OCI-LY7 (cell line): ENCODE results near the gene KDM6A. TPM values are rescaled to one million over a fixed set of nuclear protein-coding genes. Genes with fewer than 3 reads are reported as not detected.
"Not testable (repeated sequence)": the region's sequence is repeated elsewhere in the genome, so short reads cannot be mapped to it uniquely, and the experiment has no call there.

Experiments used
- BruUV-seq: library from RNA; stranded (reverse); fragments of 400-500 nt; replicated peaks from 2 replicates; lab custom pipeline; 2021; lab: Mats Ljungman, UMichigan
- CTCF ChIA-PET: fragments of 300-600 bp; sonication (Branson Sonifier 250); formaldehyde crosslinking; loops from one replicate; lab custom pipeline; 2022; ENCODE audit warnings: antibody characterized with exemption; ENCODE audit not compliant: unreplicated experiment; lab: Charles Lee
- POLR2A ChIA-PET: fragments of 300-600 bp; sonication (Branson Sonifier 250); formaldehyde crosslinking; loops from one replicate; lab custom pipeline; 2022; ENCODE audit warnings: antibody characterized with exemption; lab: Charles Lee
- DNase-seq: peaks from one replicate; pipeline ENCODE4 v3.0.0-alpha.2; 2015; ENCODE audit warnings: low spot score
- H2AFZ ChIP-seq: fragments of 200-600 bp; sonication (generic), shearing (Covaris generic); 2 replicates; pipeline ENCODE4 v1.6.1; 2014; ENCODE audit warnings: mild to moderate bottlenecking, antibody characterized with exemption, low read length, moderate library complexity
- H3K27ac ChIP-seq: fragments of 200-600 bp; sonication (generic); 2 replicates; pipeline ENCODE4 v1.5.1; 2014; ENCODE audit warnings: mixed run types, low read depth, mild to moderate bottlenecking, moderate library complexity, low read length, inconsistent platforms; ENCODE audit not compliant: poor library complexity, severe bottlenecking
- H3K36me3 ChIP-seq: fragments of 200-600 bp; sonication (generic); 2 replicates; pipeline ENCODE4 v1.6.1; 2014; ENCODE audit warnings: mild to moderate bottlenecking, antibody characterized with exemption, low read length, moderate library complexity, mixed read lengths; ENCODE audit not compliant: insufficient read depth
- H3K4me1 ChIP-seq: fragments of 200-600 bp; sonication (generic); 2 replicates; pipeline ENCODE4 v1.5.1; 2014; ENCODE audit warnings: mild to moderate bottlenecking, low read length; ENCODE audit not compliant: insufficient read depth, poor library complexity, severe bottlenecking
- H3K4me2 ChIP-seq: fragments of 200-600 bp; sonication (generic); 2 replicates; pipeline ENCODE4 v1.6.1; 2014; ENCODE audit warnings: mild to moderate bottlenecking, low read length
- H3K4me3 ChIP-seq: fragments of 200-600 bp; sonication (generic); 2 replicates; pipeline ENCODE4 v1.5.1; 2014; ENCODE audit warnings: mild to moderate bottlenecking, low read depth, low read length; ENCODE audit not compliant: poor library complexity, severe bottlenecking
- H3K79me2 ChIP-seq: fragments of 200-600 bp; sonication (generic); 2 replicates; pipeline ENCODE4 v1.6.1; 2016; ENCODE audit warnings: low read depth, mild to moderate bottlenecking, low read length, moderate library complexity, mixed read lengths; ENCODE audit not compliant: insufficient read depth
- H3K9me2 ChIP-seq: fragments of 200-600 bp; sonication (generic); 2 replicates; pipeline ENCODE4 v1.6.1; 2016; ENCODE audit warnings: mild to moderate bottlenecking, low read length, mixed read lengths; ENCODE audit not compliant: insufficient read depth
- H3K9me3 ChIP-seq: fragments of 200-600 bp; sonication (generic); 2 replicates; pipeline ENCODE4 v1.6.1; 2014; ENCODE audit warnings: mild to moderate bottlenecking, mixed run types, low read length, mixed read lengths
- H4K20me1 ChIP-seq: fragments of 200-600 bp; sonication (generic); 2 replicates; pipeline ENCODE4 v1.6.1; 2014; ENCODE audit warnings: mild to moderate bottlenecking, antibody characterized with exemption, low read length, moderate library complexity, mixed read lengths; ENCODE audit not compliant: insufficient read depth
- CTCF ChIP-seq: fragments of 200-600 bp; sonication (generic); conservative IDR thresholded peaks from 2 replicates; pipeline ENCODE4 v1.5.1; 2014; ENCODE audit warnings: mild to moderate bottlenecking, antibody characterized with exemption, low read length, moderate library complexity, mixed read lengths
- EZH2phosphoT487 ChIP-seq: fragments of 200-600 bp; sonication (generic); IDR thresholded peaks from 2 replicates; pipeline ENCODE4 v1.6.1; 2018; ENCODE audit warnings: low read depth, borderline replicate concordance, mild to moderate bottlenecking, mixed run types, antibody characterized with exemption, low read length, moderate library complexity, mixed read lengths
- intact Hi-C: fragments of 100-400 bp; cut with micrococcal nuclease; formaldehyde crosslinking; loops from one replicate; pipeline ENCODE4 v1.10.0; 2022; ENCODE audit not compliant: unreplicated experiment
- total RNA-seq, 2 experiments: library from RNA; depleted of rRNA in 1 of 2; stranded (reverse); fragments of >200 nt in 1 of 2; shearing (Covaris generic) in 1 of 2; gene quantifications; 2 replicates each; pipeline ENCODE4 v1.2.3, GENCODE V29; 2014 to 2022

Gene KDM6A
- total RNA-seq, 2 experiments from 2014 or later, result 20.5 to 23.4 TPM

GRCh38 chrX:44996277-44996676 lies 123.3 kb downstream of the KDM6A start:
- CTCF ChIA-PET, result no interaction called here

GRCh38 chrX:44997282-44997812 lies 124.4 kb downstream of the KDM6A start:
- Histone ChIP-seq H3K4me2 (no peak overlapping the region), H3K9me2 (no peaks in the 10 kb centered on the region), H3K9me3 (no peaks in the 10 kb centered on the region), H4K20me1 (no peaks in the 10 kb centered on the region), H2AFZ (no peak overlapping the region), H3K79me2 (no peaks in the 10 kb centered on the region), H3K4me1 (no peaks in the 10 kb centered on the region), H3K4me3 (no peak overlapping the region), H3K27ac (no peak overlapping the region), H3K36me3 (no peaks in the 10 kb centered on the region)
- POLR2A ChIA-PET, result interaction anchor here (0.7 kb wide), 1 partner anchor 108 kb away, joined by 4 read pairs; no protein-coding TSS in a partner anchor
- no peak for DNase-seq
- TF ChIP-seq EZH2phosphoT487 (no peak), CTCF (no peak)
- intact Hi-C loops, result no loop called here
- CTCF ChIA-PET, result no interaction called here
- no TSS peak for BruUV-seq

More at GRCh38 chrX:44996277-44996676, 123.3 kb downstream of the KDM6A start:
- H3K9me2 ChIP-seq, result no peaks in the 10 kb centered on the region
- no peaks in the 10 kb centered on the region for H4K20me1 ChIP-seq
- no TSS peak for BruUV-seq
- no peaks in the 10 kb centered on the region for H3K4me1 ChIP-seq
- TF ChIP-seq CTCF (no peak), EZH2phosphoT487 (no peak)
- no peak overlapping the region for H3K27ac ChIP-seq
- no peak overlapping the region for H3K4me3 ChIP-seq
- H2AFZ ChIP-seq, result no peak overlapping the region
- no peaks in the 10 kb centered on the region for H3K9me3 ChIP-seq
- no peak overlapping the region for H3K4me2 ChIP-seq
- DNase-seq, result no peak
- intact Hi-C loops, result no loop called here
- POLR2A ChIA-PET, result no interaction called here
- no peaks in the 10 kb centered on the region for H3K36me3 ChIP-seq
- no peaks in the 10 kb centered on the region; the same call in 1 of the 2 replicates for H3K79me2 ChIP-seq

- no peaks in the 10 kb centered on the region for H3K9me3 ChIP-seq
- ChIA-PET POLR2A (interaction anchor here (0.7 kb wide), 1 partner anchor 107 kb away, joined by 4 read pairs; no protein-coding TSS in a partner anchor), CTCF (no interaction called here)
- H3K9me2 ChIP-seq, result no peaks in the 10 kb centered on the region
- H3K27ac ChIP-seq, result no peak overlapping the region
- no TSS peak for BruUV-seq
- no peaks in the 10 kb centered on the region for H4K20me1 ChIP-seq
- no peaks in the 10 kb centered on the region for H3K36me3 ChIP-seq
- no peaks in the 10 kb centered on the region for H3K79me2 ChIP-seq
- no peaks in the 10 kb centered on the region for H3K4me1 ChIP-seq
- no peak overlapping the region for H3K4me2 ChIP-seq
- no peak overlapping the region for H2AFZ ChIP-seq
- no peak for DNase-seq
- H3K4me3 ChIP-seq, result no peak overlapping the region
- intact Hi-C loops, result no loop called here
- TF ChIP-seq EZH2phosphoT487 (no peak), CTCF (no peak)
These were observed 124.9 kb downstream of the KDM6A start for GRCh38 chrX:44997888-44998287.

- CTCF ChIA-PET, DNase-seq, H3K4me3 ChIP-seq, H3K4me2 ChIP-seq, H3K9me2 ChIP-seq, H3K79me2 ChIP-seq, H2AFZ ChIP-seq, intact Hi-C loops, BruUV-seq, H3K36me3 ChIP-seq, H4K20me1 ChIP-seq, H3K9me3 ChIP-seq, H3K27ac ChIP-seq, POLR2A ChIA-PET, H3K4me1 ChIP-seq: not testable (repeated sequence)
These were observed 126.2 kb downstream of the KDM6A start for GRCh38 chrX:44999237-44999636.
